Islet precursor cell (in vitro differentiated cells): ENCODE results near the gene METTL1.

Source experiments
- DNase-seq: peaks from one replicate; pipeline ENCODE4 v3.0.0-alpha.2; 2018

Gene METTL1

DNA sequence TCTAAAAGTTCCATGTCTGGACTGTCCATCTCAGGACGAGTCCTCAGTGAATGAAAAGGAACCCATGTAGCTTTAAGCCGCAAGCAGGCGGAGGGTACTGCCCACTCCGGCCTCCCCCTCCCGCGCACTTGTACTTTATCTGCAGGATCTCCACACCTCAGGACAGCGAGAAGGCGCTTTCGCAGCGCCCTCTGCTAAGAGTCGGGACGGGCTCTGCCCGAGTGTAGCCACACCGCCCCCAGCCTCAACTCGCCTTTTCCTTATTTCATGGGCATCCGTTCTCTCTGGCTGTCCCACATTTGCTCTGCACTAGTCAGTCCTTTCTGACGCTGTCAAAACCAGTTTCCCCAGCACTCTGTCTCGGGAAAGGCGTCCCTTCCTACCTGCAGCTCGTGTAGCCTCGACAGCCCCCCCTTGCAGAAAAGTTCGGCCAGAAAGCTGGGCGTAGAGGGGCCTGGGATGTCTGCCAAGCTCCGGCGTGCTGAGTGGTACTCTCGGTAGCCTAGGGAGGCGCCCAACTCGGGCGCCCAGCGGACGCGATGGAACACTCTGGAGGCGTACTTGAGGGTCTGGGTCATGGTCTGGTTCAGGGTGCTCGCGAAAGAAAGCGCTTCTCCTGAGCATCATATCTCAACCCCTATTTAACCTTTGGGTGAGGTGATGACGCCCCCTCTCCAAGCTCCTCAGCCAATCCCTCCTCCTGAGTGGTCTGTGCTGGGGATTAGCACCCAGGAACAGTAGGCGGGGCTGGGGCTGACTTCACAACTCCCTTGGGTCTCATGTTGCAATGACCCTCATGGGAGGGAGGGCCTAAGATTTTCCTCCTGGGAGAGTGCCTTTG, 5.2 kb downstream of the METTL1 start, which contains the start of gene CYP27B1:
Gene CYP27B1, minus strand, starts transcription at position 615 of the 841 bp plus-strand sequence. Its CDS starts 37 bp downstream, at position 578.
- peak; percentile 72 for DNase-seq

DNA sequence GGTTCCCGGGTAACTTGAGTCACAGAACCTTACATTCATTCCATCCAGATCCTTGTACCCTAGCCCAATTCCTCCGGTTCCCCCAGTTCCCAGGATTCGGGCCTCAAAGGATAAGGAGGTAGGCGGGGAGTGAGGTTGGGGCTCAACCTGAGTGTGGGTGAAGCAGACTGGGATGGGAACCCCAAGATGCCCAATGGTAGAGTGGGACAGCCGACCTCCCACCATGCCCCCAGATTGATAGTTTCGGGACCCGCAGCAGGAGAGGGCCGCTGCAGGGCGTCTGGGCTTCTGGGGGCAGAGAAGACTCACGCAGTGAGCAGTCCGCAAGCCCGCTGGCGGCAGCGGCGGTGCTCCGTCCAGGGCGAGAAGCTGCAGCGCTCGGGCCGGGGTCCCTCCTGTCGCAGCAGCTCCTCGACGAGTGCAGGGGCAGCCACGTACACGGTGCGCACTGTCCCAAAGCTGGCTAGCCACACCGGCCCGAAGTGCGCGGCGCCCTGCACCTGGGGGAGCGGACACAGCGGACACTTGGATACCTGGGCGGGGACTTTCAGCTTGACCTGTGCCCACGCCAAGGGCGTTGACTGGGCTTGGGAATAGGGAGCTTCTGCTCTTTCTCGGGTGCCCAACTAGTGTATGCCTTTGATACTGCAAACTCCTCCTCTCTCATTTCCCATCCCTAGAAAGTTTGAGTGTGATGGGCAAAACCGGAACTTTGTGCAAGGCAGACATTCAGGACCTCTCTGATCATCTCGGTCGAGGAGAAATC, 6.0 kb downstream of the METTL1 start:
- DNase-seq = peak; percentile 68

DNA sequence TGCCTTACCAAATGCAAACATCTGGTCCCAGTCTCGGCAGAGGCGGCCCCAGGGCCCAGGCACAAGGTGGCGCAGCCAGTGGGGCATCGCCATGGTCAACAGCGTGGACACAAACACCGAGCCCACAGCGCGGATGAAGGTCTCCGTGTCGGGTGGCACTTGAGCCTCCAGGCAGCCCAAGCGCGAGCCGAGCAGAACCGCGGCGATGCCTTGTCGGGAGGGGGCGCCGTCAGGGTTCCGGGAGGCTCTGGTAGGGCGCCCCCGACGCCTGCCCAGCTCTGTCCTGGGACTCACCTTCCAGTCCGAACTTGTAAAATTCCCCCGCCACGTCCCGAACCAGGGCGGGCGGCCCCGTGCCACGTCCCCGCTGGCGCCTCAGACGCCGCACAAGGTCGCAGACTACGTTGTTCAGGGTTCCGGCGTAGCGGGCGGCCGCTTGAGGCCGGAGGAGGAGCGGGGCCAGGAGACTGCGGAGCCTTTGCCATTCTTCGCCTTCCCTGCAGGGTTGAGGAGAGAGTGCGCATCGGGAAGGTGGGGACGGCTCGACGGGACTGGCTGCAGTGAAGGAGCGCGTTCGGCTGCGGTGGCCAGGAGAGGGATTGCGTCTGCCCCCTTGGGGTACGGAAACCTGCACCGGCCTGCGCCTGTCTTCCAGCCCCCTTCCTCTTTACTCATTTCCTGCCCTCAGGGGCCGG, 6.8 kb downstream of the METTL1 start:
- peak; percentile 83 for DNase-seq

DNA sequence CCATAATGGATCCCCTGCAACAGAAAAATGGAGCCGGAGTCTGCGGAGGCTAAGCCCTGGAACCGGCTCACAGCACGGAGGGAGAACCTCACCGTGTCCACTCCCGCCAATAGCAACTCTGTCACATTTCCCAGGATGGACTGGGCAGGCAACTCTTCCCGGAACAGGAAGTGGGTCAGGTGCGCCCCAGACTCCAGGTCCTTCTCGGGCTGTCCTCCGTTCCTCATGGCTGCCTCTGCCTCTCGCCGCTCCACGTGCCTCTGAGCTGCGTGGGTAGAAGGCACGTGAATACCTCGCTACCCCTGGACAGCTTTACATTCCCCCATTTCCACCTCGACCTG, 7.3 kb downstream of the METTL1 start:
- no peak for DNase-seq

GRCh38 chr12:57763881-57764661, 7.8 kb downstream of the METTL1 start:
- peak; percentile 50 for DNase-seq

- DNase-seq = no peak
Observed at GRCh38 chr12:57762463-57762862, 9.4 kb downstream of the METTL1 start.

GRCh38 chr12:57761391-57761998, 10.4 kb downstream of the METTL1 start:
- no peak for DNase-seq

- DNase-seq = peak; percentile 73
Observed at GRCh38 chr12:57760347-57760982, 11.4 kb downstream of the METTL1 start.

- DNase-seq = peak; percentile 60
Observed at GRCh38 chr12:57759360-57759980, 12.4 kb downstream of the METTL1 start.

DNA sequence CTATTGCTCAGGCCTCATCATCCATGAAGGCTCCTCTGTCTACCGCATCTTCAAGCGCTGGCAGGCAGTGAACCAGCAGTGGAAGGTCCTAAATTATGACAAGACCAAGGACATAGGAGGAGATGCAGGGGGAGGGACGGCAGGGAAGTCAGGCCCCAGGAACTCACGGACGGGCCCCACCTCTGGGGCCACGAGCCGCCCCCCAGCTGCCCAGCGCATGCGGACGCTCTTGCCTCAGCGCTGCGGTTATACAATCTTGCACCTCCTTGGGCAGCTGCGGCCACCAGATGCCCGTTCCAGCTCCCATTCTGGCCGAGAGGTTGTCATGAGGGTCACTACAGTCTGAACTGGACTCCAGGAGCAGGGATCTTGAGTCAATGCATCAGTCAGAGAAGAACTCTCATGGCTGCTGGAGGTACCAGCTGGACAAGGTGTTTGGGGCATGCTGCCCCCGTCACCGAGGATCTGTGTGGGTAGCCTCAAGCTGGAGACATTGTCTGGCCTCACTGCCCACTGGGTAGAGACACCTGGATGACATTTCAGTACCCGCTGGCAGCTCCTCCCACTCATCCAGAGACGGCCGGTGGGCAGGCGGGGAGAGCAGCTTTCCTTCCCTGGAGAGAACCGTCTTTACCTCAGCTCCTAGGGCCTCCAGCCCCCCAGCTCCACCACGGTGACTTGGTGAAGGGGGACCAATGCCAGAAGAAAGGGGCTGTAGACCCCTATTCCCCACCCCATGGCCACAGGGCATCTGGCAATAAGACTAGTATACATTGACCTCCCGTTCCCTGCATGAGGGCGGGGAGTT, 13.1 kb downstream of the METTL1 start:
- peak; percentile 52 for DNase-seq

DNA sequence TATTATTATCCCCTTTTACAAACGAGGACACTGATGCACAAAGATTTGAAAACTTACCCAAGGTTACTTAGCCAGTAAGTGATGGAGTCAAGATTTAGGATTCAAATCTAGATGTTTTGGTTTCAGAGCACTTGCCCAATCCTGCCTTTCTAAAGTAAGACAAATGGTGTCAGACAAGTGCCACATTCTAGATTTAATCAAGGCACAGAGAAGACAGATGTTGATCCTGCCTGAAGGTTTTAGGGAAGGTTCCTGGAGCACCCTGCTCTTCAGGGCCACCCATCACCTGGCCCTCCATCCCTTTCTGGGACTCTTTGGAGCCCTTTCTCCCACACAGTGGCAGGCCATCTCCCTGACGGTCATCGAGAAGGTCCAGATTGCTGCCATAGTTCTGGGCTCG, 14.1 kb downstream of the METTL1 start:
- no peak for DNase-seq

DNA sequence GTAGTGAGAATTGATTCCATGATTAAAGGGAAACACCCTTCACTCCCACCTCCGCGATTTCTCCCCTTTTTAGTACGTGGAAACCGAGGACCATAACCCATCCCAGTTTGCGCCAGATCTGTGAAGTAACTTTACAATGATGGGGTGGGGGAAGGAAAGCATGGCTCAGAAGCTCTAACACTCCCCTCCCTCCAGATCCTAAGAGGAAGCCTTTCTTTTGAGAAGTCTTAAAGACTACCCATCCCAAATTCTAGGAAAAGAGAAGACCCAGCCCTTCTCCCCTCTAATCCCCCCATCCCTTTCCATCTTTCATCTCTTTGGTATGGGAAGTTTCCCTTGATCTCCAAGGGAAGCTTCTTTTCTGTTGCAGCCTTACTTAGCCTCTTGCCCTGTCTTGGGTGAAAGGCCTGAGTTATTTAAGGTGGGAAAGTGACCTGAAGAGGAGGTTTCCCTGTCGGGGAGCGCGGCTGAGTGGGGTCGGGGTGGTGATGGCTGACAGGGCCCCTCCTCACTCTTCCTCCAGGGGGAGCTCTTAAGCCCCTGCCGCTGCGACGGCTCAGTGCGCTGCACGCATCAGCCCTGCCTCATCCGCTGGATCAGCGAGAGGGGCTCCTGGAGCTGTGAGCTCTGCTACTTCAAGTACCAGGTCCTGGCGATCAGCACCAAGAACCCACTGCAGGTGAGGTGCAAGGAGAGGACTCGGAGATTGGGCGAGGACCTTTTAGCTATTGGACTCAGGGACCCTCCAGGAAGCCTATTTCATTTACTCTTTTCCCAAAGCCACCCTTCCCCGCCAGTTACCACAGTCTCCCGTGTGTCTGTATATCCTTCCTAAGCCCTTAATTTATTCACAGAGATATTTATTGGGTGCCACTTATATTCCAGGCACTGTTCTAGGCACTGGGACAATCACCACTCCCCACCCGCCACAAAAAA, 15.2 kb downstream of the METTL1 start:
- DNase-seq = peak; percentile 88

GRCh38 chr12:57755454-57756372, 16.2 kb downstream of the METTL1 start:
- peak; percentile 79 for DNase-seq

- peak; percentile 62 for DNase-seq
Observed at GRCh38 chr12:57755194-57755453, 16.8 kb downstream of the METTL1 start.

GRCh38 chr12:57754411-57755193, 17.3 kb downstream of the METTL1 start, which contains the start of gene MARCHF9:
Gene MARCHF9, plus strand, starts transcription at chr12:57755103. Its CDS starts 426 bp downstream, at chr12:57755529.
- DNase-seq = peak; percentile 85

DNA sequence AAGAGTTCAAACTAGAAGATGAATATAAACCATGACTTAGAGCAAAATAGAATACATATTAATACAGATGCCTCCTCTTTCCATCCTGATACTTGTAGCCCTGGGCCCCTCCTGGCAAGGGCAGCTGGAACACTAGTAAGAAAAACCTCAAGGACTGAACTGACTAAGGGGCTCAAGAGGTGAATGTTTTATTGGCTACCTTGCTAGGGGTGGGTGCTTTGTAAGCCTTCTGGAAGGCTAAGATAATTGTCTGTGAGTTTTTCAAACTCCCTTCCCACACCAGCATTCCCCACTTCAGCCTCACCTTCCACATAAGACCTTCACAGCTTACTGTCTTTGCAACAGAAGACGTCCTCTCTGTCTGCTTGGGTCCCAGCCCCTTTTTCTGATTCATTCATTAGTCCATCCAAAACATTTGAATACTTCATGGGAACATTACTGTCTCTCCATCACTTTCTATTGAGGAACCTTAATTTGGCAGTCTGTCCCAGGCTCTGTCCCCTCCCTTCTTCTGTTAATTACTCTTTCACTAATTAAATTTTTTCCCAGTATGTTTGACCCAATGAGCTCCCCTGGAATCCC, 18.1 kb downstream of the METTL1 start:
- no peak for DNase-seq

GRCh38 chr12:57752668-57753000, 19.3 kb downstream of the METTL1 start:
- DNase-seq = no peak
